LNCAP (cell line): ENCODE results near the gene GPRC6A.

ENCODE experiments used
- TF ChIP-seq, protein P1 (sequence below): fragments of 450-650 bp; IDR thresholded peaks from 2 replicates; pipeline ENCODE4 v1.5.1; 2017; ENCODE audit warnings: mild to moderate bottlenecking

The GPRC6A gene

DNA sequence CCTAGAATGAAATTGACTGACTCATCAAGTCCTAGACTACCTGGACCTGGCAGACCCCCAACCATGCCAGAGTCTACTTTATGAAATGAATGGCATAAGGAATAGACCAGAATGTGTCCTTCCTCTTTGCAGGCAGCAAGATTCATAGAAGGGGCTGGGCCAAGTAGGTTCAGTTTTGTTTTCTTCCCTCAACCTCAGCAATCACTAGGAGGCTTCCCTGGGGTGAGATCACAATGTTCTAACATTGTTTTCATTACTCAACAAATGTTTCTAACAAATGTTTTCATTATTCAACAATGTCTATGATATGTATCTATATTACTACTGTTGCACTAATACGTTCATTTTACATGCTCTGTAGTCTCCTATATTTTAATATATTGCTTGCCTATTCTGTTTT, 55.0 kb downstream of the GPRC6A start:
- TF ChIP-seq, protein P1, sequence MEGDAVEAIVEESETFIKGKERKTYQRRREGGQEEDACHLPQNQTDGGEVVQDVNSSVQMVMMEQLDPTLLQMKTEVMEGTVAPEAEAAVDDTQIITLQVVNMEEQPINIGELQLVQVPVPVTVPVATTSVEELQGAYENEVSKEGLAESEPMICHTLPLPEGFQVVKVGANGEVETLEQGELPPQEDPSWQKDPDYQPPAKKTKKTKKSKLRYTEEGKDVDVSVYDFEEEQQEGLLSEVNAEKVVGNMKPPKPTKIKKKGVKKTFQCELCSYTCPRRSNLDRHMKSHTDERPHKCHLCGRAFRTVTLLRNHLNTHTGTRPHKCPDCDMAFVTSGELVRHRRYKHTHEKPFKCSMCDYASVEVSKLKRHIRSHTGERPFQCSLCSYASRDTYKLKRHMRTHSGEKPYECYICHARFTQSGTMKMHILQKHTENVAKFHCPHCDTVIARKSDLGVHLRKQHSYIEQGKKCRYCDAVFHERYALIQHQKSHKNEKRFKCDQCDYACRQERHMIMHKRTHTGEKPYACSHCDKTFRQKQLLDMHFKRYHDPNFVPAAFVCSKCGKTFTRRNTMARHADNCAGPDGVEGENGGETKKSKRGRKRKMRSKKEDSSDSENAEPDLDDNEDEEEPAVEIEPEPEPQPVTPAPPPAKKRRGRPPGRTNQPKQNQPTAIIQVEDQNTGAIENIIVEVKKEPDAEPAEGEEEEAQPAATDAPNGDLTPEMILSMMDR = no peak

DNA sequence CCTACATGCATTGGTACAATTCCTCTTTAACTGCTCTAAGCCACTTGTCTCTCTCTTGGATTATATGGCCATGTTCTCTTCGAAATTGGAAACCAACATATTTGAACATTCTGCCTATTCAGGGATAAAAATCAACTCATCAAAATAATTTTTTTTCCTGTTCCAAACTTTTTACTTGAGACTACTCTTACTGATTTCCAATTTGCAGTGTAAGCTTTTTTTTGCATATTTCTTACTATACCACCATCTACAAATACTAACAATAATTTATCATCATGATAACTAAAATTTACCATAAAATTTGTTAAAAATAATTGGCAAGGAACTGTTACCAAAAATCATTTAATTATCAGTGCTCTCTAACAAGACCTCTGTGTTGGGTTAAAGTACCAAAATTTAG, 56.4 kb downstream of the GPRC6A start:
- TF ChIP-seq, protein P1 = no peak

DNA sequence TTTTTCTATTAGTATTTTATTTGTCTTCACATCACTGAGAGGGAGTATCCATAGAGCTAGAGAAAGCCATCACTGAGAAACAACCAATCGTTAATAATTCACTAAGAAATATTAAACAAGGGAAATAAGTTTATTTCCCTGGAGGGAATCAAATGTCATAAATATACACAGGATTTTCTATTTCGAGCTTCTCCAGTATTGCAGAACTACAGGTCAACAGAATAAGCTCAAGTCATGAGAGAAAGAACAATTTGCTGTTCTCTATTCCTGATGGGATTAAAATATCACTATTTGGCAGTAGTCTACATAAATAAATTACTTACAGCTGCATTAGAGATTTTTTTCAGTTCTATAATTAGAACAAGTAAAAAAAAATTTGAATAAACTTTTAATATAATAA, 61.2 kb downstream of the GPRC6A start:
- TF ChIP-seq, protein P1 = no peak

DNA sequence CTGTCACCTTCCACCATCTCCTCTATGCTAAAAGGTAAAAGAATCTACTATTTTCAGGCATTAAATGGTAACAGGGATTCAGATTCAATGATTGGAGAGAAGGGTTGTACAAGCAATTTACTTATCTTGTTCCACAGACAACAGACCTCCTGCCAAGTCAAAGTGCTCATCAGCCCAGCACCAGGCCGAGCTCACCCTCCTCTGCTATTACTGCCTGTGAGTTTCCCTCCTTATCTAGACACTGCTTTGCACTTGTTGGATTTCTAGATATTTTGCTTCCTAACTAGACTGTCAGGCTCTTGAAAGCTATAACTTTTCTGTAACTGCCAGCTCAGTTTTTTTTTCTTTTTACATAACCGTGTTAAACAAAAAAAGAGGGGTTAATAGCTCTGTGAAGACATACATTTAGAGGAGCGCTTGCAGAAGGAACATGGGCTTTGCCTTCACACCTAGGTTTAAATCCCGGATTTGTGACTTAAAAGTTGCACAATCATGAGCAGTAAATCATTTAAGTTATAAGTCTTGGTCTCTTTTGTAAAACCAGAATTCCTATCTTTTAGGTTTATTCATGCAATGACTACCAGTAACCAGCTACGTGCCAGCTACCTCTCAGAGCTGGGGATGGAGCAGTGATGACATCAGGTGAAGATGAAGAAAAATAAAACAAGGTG, 62.2 kb downstream of the GPRC6A start:
- TF ChIP-seq, protein P1 = no peak

DNA sequence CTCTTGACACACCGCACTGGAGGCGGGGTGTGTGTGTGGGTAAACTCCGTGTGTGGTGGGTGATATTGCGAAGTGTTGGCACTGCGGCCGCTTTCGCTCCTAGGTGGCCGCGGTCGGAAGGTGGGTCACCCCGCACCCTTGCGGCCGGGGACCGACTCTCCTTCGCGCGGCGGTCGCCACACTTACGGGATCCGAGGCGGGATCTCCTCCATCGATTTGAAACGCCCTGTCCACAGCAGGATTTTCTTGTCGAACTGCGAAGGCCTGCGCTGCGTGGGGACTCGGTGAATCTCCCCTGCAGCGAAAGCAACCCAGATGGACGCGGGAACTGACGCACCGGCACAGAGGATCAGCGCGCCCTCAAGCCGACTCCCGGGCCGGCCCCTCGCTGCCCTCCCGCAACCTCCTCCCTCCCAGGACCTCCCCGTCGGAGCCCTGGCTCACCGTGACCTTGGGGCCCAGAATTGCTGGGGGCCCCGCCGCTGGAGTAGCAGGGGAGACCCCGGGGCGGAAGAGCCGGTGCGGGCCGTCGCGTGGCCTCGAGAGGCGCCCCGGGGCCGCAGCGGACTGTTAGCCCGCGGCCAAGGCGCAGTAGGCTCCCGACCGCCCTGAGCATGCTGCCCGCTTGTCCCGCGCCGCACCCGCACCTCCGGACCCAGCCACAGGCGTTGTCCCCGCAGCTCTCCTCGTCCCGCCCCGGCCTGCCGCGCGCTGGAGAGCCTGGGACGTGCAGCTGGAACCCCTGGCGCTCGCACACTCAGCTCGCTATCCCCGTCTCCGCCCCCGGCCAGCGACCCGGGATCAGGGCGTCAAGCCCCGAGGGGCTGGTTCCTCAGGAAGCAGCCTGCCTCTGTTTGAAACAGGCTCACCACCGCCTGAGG, 63.7 kb downstream of the GPRC6A start, which contains the start of gene FAM162B:
FAM162B (minus strand) TSS at position 759 of the 881 bp plus-strand sequence; CDS start at position 616, 143 bp downstream.
- TF ChIP-seq, protein P1 = no peak

DNA sequence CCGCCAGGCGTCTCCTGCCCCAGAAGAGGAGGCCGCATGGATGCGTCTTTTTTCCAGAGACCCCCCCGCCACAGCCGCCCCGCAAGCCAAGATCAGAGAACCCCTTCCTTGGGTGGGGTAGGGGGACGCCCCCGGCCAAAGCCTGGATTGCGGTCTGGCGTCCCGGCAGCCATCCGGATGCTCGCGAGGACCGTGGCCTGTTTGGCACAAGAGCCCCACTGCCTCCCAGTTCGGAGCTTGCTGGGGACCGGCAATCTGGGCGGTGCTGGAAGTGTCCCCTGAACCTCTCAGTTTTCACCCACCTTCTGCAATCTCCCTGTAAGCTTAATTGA, 64.3 kb downstream of the GPRC6A start:
- TF ChIP-seq, protein P1 = no peak

DNA sequence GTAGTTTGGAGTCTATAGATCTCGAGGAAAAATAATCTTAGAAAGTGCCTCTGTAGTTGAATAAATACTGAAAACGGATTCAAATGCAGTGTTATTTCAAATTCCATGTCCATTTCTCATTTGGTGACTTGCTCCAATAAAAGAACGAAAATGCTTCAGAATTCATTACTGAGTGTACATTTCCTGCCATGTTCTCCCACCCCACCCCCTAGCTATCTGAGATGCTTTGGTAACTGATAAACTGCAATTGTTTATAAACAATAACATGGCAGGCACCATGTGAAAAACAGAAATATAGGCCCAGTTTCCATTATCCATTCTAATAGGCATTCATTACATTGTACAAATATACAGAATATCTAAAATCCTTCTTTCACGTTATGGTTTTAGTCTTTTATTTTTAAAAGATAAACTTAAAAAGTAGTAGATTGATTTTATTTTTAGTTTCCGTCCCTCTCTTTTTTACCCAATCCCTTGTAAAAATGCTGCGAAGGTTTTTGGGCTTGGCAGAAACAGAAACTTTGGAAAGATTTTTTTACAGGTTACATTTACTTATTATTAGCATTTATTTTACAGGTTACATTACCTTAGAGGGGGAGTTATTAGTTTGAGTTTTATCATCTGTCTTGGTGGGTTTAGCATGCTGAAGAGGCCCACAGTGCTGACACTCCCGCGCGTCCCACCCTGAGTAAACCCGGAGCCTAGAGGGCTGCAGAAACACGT, 64.8 kb downstream of the GPRC6A start:
- TF ChIP-seq, protein P1 = no peak
